HFFc6 (cell line): Measurements from ENCODE around the gene APIP. TPM values are rescaled to one million over a fixed set of nuclear protein-coding genes. Genes with fewer than 3 reads are reported as not detected.

Experiments
- DNase-seq: peaks from one replicate; pipeline ENCODE4 v3.0.0-alpha.2; 2018
- H3K27ac Mint-ChIP-seq: 2 replicates; pipeline ENCODE4 v1.8.0; 2020; ENCODE audit warnings: mild to moderate bottlenecking, mixed read lengths
- H3K27me3 Mint-ChIP-seq: 2 replicates; pipeline ENCODE4 v1.8.0; 2021; ENCODE audit warnings: mild to moderate bottlenecking, moderate library complexity, mixed read lengths; ENCODE audit not compliant: insufficient read depth
- H3K36me3 Mint-ChIP-seq: 2 replicates; pipeline ENCODE4 v1.8.0; 2021; ENCODE audit warnings: low read depth, mixed read lengths
- H3K4me1 Mint-ChIP-seq: 2 replicates; pipeline ENCODE4 v1.8.0; 2020; ENCODE audit warnings: low read depth, mixed read lengths
- H3K4me3 Mint-ChIP-seq: 2 replicates; pipeline ENCODE4 v1.8.0; 2020; ENCODE audit warnings: mild to moderate bottlenecking, moderate library complexity, mixed read lengths
- H3K9me3 Mint-ChIP-seq: 2 replicates; pipeline ENCODE4 v1.8.0; 2020; ENCODE audit warnings: mild to moderate bottlenecking, mixed read lengths
- CTCF ChIP-seq: fragments of 200-600 bp; sonication (generic); IDR thresholded peaks from 2 replicates; pipeline ENCODE4 v1.5.0; 2021; ENCODE audit warnings: antibody characterized with exemption, mild to moderate bottlenecking
- total RNA-seq, 6 experiments: library from RNA; stranded (reverse); fragmentation: NEBNext Ultra II Directional; extraction: Animal tissue kit (Norgen Biotek cat#: 25700); gene quantifications; 2 replicates in 1 of 6; 3 replicates in 5 of 6; pipeline ENCODE4 v1.2.3, GENCODE V29; 2021

Gene APIP
- total RNA-seq, 6 experiments from 2014 or later: 26.6 to 33.3 (median 29.4) TPM

- H3K4me3 Mint-ChIP-seq: no peak overlapping the region
- H3K36me3 Mint-ChIP-seq: no peaks in the 10 kb centered on the region
- DNase-seq: no peak
- no peaks in the 10 kb centered on the region for H3K9me3 Mint-ChIP-seq
- TF ChIP-seq CTCF: no peak
- H3K27me3 Mint-ChIP-seq: peaks cover 43% of the 10 kb centered on the region
- no peak overlapping the region for H3K27ac Mint-ChIP-seq
- no peaks in the 10 kb centered on the region for H3K4me1 Mint-ChIP-seq
Observed at GRCh38 chr11:34850334-34850733, 65.8 kb downstream of the APIP start.

- Mint-ChIP-seq H3K27me3 (peaks cover 45% of the 10 kb centered on the region), H3K4me3 (no peak overlapping the region), H3K4me1 (no peaks in the 10 kb centered on the region), H3K36me3 (no peaks in the 10 kb centered on the region), H3K9me3 (no peaks in the 10 kb centered on the region), H3K27ac (no peak overlapping the region)
- no peak for TF ChIP-seq CTCF
- DNase-seq: no peak
Observed at GRCh38 chr11:34846467-34846866, 69.7 kb downstream of the APIP start.

- no peak for TF ChIP-seq CTCF
- no peaks in the 10 kb centered on the region; the same call in 1 of the 2 replicates for H3K9me3 Mint-ChIP-seq
- DNase-seq: no peak
- no peaks in the 10 kb centered on the region for H3K4me1 Mint-ChIP-seq
- no peak overlapping the region for H3K4me3 Mint-ChIP-seq
- peaks cover 40% of the 10 kb centered on the region for H3K27me3 Mint-ChIP-seq
- no peak overlapping the region for H3K27ac Mint-ChIP-seq
- no peaks in the 10 kb centered on the region for H3K36me3 Mint-ChIP-seq
Observed at GRCh38 chr11:34844463-34845112, 71.6 kb downstream of the APIP start.

GRCh38 chr11:34843271-34843670 is 72.9 kb downstream of the APIP start:
- Mint-ChIP-seq H3K9me3 (no peaks in the 10 kb centered on the region; the same call in 1 of the 2 replicates), H3K4me1 (no peaks in the 10 kb centered on the region), H3K4me3 (no peak overlapping the region), H3K27ac (no peak overlapping the region), H3K36me3 (no peaks in the 10 kb centered on the region), H3K27me3 (peaks cover 39% of the 10 kb centered on the region)
- no peak for TF ChIP-seq CTCF
- no peak for DNase-seq

GRCh38 chr11:34840736-34841386 is 75.3 kb downstream of the APIP start:
- Mint-ChIP-seq H3K27ac (no peak overlapping the region), H3K4me3 (no peak overlapping the region), H3K27me3 (peaks cover 35% of the 10 kb centered on the region), H3K4me1 (no peaks in the 10 kb centered on the region), H3K9me3 (no peaks in the 10 kb centered on the region; the same call in 1 of the 2 replicates), H3K36me3 (no peaks in the 10 kb centered on the region)
- TF ChIP-seq CTCF: peak; percentile 76
- no peak for DNase-seq
